Urothelium cell line (cell line): ENCODE results near the gene FAM50A.

ENCODE experiments used
- DNase-seq: peaks from one replicate; pipeline ENCODE4 v3.0.0; 2011; ENCODE audit warnings: low spot score, mixed read lengths
- FAIRE-seq: peaks from 2 replicates; lab custom pipeline; 2011; peaks lifted over from hg19 to GRCh38; lab: Jason Lieb, UNC

FAM50A gene

DNA sequence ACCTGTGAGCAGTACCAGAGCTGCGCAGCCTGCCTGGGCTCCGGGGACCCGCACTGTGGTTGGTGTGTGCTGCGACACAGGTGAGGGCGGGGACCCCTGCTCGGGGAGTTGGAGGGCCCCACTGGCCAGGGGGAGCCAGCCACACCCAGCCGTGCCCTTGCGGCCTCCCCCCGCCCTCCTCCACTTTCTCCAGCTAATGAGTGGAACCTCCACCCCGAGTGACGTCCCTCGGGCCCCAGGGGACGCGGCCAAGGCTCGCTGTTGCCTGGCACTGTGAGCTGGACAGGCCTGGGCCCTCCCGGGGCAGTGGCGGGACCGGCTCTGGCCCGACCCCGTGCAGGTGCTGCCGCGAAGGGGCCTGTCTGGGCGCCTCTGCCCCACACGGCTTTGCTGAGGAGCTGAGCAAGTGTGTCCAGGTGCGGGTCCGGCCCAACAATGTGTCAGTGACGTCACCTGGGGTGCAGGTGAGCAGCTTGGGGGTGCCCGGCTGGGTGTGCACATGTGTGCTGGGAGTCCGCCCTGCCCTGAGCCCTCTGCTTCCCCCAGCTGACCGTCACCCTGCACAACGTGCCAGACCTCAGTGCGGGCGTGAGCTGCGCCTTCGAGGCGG lies 19.8 kb downstream of the FAM50A start:
- DNase-seq (no peak), FAIRE-seq (no peak)

DNA sequence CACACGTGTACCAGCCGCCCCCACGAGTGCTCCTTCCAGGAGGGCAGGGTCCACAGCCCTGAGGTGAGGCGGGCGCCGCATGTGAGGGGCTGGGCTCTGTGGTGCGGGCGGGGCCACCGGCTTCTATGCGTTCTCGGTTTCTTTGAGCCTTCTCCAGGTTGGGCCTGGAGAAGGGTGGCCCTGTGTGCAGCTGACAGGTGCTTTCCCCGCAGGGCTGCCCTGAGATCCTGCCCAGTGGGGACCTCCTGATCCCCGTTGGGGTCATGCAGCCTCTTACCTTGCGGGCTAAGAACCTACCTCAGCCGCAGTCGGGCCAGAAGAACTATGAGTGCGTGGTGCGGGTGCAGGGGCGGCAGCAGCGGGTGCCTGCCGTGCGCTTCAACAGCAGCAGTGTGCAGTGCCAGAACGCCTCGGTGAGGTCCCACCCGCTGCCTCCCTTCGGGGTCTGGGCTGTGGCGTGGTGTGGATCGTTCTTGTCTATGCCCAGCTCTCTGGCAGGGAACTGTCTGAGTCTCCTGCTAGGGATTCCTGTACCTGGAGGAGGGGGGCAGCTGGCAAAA lies 20.9 kb downstream of the FAM50A start:
- DNase-seq (no peak), FAIRE-seq (no peak)

DNA sequence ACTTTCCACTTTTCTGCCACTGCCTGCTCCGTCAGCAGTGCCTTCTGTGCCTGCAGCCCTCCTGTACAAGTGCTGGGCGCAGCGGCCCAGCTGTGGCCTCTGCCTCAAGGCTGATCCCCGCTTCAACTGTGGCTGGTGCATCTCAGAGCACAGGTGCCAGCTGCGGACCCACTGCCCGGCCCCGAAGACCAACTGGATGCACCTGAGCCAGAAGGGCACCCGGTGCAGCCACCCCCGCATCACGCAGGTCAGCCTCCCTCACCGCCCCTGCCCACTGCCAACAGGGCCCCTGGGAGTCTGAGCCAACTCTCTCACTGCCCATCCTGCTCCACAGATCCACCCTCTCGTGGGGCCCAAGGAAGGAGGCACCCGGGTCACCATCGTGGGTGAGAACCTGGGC lies 21.7 kb downstream of the FAM50A start:
- DNase-seq (no peak), FAIRE-seq (no peak)

DNA sequence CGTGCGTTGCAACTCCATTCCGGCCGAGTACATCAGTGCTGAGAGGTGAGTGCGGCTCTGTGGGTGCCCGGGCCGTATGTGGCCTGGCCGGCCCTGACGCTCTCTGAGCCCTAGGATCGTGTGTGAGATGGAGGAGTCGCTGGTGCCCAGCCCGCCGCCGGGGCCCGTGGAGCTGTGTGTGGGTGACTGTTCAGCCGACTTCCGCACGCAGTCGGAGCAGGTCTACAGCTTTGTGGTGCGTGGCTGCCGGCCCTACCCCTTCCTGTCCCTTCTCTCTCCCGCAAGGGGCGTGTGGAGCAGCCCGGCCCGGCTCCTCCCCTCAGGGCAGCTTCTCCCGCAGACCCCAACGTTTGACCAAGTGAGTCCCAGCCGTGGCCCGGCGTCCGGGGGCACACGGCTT lies 22.1 kb downstream of the FAM50A start:
- FAIRE-seq (no peak), DNase-seq (no peak)

DNA sequence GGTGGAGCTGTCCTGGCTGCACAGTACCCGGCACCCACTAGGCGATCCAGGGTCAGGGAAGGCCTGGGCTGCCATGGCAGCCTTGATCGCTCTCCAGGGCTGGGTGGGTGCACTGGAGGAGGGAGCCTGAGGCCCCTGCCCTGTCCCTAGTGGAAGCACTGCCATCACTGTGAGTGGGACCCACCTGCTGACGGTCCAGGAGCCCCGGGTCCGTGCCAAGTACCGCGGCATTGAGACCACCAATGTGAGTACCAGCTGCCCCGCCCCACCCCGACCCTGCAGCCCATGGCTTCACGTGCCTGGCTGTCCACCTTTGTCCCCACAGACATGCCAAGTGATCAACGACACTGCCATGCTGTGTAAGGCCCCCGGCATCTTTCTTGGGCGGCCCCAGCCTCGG lies 23.0 kb downstream of the FAM50A start:
- DNase-seq = no peak
- FAIRE-seq = no peak

DNA sequence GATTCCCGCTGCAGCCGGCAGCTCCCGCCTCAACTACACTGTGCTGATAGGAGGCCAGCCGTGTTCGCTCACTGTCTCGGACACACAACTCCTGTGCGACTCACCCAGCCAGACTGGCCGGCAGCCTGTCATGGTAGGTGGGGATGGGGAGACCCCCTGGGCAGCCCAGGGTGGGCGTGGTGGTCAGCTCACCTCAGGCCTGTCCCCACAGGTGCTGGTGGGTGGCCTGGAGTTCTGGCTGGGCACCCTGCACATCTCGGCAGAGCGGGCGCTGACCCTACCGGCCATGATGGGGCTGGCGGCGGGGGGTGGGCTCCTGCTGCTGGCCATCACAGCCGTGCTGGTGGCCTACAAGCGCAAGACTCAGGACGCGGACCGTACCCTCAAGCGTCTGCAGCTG lies 23.6 kb downstream of the FAM50A start:
- DNase-seq (no peak), FAIRE-seq (no peak)

DNA sequence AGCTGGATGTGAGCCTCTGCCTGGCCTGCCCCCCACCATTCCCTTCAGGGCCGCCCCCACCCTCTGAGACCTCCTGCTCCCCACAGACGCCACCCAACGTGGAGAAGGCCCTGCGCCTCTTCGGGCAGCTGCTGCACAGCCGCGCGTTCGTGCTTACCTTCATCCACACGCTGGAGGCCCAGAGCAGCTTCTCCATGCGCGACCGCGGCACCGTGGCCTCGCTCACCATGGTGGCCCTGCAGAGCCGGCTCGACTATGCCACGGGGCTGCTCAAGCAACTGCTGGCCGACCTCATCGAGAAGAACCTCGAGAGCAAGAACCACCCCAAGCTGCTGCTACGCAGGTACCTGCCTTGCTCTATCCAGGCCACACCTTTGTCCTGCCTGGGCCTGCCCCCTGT lies 24.3 kb downstream of the FAM50A start:
- no peak for DNase-seq
- no peak for FAIRE-seq

DNA sequence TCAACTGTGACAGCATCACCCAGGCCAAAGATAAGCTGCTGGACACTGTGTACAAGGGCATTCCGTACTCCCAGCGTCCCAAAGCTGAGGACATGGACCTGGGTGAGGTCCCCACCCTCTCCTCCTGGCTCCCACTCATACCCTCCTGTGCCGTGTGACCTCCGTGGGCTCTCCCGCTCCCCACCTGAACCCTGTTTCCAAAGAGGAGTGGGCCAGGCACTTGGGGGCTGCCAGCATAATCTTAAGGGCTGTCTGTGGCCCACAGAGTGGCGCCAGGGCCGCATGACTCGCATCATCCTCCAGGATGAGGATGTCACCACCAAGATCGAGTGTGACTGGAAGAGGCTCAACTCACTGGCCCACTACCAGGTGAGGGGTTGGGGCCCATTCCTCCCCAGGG lies 25.2 kb downstream of the FAM50A start:
- DNase-seq (no peak), FAIRE-seq (no peak)

DNA sequence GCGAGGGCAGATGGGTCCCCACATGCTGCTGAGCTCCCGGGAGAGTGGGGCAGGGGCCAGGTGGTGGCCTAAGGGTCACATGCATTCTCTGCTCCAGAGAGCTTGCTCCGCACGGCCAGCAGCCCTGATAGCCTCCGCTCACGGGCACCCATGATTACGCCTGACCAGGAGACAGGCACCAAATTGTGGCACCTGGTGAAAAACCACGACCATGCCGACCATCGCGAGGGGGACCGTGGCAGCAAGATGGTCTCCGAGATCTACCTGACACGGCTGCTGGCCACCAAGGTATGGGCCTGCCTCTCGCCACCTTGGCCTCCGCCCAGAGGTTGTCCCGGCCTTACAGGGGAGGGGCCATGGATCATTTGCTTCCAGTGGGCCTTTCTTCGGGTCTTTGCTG lies 25.9 kb downstream of the FAM50A start:
- no peak for FAIRE-seq
- no peak for DNase-seq

DNA sequence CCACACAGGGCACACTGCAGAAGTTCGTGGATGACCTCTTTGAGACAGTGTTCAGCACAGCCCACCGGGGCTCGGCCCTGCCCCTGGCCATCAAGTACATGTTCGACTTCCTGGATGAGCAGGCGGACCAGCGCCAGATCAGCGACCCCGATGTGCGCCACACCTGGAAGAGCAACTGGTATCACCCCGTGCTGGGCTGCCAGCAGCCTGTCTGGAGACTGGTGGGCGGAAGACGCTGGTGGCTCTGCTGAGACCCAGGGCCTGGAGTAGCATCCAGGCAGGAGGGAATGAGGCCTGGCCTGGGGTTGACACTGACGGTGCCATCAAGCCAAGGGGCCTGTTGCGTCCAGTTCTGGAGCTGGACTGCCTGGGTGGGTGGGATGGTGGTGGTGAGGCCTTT lies 26.5 kb downstream of the FAM50A start:
- DNase-seq = no peak
- no peak for FAIRE-seq

DNA sequence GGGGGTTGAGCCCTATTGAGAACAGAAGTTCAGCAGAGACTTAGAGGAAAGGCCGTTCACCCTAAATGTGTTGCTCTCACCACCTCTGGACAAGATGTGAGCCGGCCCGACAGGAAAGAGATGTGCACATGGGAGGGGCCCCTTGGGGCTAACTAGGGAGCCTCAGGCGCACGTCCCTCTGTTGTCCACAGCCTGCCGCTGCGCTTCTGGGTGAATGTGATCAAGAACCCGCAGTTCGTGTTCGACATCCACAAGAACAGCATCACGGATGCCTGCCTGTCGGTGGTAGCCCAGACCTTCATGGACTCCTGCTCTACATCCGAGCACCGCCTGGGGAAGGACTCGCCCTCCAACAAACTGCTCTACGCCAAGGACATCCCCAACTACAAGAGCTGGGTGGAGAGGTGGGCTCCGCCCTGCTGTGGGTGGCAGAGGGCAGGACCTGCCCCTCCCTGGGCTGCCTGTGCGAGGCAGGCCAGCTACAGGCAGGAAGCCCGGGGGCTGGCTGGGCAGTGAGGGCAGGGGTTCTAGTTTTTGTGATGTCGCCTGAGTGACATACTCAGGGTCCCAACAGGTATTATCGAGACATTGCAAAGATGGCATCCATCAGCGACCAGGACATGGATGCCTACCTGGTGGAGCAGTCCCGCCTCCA lies 27.1 kb downstream of the FAM50A start:
- no peak for FAIRE-seq
- no peak for DNase-seq

DNA sequence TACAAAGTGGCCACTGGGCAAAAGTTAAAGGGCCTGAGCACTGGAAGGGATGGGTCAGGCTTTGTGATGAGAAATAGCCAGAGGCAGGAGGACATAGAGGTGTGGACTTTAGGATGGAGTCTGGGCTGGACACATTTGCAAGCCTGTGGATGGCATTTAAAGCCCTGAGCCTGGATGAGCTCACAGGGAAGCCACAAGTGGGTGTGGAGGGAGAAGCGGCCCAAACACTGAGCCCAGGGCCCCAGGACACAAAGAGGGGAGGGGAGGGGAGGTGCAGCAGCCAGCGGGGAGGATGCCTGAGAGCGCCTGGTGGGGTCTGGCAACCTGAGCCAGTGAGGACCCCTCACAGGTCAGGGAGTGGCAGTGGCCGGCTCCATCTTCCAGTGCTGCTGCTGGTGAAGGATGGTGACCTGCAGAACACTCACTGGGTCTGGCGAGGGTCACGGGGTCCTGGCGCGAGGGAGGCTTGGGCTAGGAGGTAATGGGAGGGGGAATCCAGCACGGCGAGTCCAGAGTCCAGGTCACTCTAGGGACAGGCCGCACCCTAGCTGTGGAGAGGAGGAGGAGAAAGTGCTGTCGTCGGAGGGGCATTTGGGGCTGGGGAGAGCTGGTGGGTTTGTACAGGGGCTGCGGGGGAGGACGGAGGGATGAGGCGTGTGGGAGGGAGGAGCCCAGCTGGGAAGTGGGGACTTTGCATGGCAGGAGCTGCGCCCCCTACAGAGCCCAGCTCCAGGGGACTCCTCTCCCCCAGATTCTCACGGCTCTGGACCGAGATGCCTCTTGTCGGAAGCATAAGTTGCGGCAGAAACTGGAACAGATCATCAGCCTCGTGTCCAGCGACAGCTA lies 28.1 kb downstream of the FAM50A start:
- FAIRE-seq = no peak

DNA sequence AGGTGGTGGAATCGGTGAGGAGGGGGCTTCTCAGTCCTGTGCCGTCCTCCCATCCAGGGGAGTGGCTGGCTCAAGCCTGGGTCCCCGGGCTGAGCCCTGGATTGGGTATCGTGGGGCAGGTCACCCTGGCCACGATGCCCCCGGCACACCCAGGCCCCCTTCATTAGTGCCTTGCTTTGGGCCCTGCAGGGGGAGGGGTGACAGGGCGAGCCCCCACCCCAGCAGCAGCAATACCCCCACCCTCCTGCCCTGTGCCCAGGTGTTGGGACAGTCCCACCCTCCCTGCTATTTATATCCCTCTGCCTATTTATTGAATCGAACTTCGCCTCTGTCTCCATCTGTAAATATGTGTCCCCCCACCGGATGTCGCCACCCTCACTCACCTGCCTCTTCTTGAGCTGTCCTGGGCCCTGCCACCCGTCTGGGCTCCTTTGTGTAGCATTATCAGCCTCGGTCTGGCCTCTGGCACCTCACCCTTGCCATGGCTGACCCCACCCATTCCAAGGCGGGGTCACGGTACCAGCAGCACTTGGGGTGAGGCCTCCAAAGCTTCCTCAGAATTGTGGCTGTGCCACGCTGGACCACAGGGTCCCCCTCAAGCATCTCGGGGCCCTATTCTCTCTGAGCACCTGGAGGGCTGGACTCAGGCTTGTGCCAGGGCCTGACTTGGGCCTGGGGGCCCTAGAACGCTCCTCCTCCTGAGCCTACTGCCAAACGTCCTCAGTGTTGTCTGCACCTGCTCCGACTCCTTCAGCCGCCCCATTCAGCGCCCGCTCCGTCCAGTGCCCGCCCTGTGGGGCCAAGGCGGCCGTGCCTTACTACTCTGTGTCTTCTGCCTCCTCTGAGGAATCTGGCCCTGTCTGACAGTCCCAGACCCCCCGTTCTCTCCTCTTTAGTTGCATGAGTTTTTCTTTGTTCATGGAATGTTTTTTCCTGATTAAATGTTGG lies 29.0 kb downstream of the FAM50A start:
- FAIRE-seq = no peak
- no peak for DNase-seq

More for the DNA sequence above, 28.1 kb downstream of the FAM50A start:
- no peak for DNase-seq

DNA sequence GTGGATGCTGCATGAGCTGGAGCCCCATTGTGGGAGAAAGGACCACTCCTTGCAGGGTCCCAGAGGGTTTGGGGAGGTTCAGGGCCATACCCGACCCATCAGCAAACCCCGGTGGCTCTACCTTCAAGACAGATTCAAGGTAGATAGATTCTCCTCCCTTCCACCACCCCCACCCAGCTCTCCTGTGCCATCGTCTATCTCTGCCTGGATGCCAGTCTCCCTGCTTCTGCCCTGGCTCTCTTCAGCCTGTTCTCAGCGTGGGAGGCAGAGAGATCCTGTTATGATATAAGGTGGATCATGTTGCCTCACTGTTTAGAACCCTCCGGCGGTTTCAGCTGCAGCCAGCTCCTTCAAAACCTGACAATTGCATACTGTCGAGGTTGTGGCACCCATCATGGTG lies 29.7 kb downstream of the FAM50A start:
- no peak for DNase-seq
- no peak for FAIRE-seq

DNA sequence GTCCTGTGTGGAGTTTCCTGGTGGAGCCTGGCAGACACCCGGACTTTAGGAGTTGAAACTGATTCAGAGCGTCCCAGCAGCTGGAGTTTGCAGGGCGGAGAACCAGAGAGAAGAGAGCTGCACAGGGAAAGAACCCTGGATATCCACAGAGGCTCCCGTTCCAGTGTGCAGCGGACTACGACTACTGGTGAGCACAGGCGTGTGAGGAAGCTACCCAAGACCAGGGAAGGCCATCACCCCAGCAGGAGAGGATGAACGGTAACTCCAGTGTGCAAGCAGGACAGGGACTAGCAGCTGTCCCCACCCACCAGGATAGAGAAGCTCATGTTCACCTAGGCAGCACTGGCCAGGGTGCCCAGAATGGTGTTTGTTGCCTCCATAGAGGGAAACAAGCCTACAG lies 32.9 kb downstream of the FAM50A start:
- no peak for DNase-seq
- FAIRE-seq = no peak

DNA sequence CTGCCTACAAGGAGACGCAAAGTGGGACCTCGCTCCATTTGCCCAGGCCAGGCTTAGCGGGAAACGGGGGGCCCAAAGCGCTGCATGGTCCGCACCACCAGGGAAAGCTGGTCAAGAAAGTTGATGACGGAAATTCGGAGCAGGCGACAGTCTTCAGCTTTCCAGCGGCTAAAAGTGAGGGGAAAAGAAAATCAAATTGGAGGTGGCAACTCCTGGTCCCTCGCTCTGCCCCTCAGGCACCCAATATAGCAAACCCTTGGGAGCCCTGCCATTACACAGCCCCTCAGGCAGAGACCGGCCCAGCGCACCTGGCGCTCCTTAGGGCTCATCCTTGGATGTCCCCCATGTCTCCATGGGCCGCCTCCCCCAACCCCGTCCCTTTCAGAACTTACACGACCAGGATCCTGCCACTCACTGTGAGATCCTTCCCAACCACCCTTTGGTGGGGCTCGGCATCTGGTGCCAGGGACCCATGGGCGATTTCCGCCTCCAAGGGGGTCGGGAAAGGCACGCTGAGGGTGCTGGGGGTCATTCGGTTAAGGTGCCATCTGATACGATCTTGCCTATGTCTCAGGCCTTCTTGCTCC lies 34.0 kb downstream of the FAM50A start:
- no peak for FAIRE-seq
- DNase-seq = no peak

DNA sequence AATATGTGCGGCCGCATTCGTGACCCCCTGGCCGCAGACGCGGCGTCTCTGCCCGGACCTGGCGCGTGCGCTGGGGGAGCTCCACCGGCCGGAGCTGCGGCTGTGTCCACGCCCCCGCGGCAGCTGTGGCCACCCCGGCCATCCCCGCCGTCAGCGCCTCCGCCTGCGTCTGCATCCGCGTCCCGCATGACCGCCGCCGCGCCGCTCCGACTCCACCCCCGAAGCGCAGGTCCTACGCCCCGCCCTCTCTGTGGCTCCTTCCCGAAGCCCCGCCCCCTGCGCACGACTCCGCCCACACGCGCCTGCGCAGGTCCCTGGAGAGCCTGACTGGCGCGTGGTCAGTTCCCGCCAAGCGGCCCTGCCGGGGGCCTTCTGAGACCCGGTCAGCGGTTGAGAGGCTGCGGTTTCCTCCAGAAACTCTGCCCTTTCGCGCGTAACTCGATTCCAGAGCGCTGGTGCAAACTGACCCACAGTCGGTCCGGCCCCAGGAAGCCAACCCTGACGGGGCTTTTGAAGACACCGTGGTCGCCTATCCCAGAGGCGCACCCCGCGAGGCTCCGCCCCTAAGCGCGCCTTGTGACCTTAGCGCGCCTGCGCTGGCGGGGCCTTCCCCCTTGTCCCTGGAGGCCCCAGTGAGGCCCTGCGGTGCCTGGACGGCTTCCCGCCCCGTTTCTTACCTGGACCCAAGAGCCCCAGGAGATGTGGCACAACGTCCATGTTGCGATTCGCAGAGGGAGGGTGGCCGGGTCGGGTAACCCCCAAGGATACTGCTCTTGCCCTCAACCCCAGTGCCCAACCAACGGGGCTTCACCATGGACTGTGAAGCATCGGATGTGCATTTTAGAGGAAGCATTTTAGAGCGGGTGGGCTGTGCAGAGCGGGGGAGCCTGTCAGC lies 35.0 kb downstream of the FAM50A start, which contains the start of gene LAGE3:
TSS of gene LAGE3 (minus strand) at position 554 of the 895 bp plus-strand sequence. CDS start at position 188, 366 bp downstream.
- FAIRE-seq (no peak), DNase-seq (peak; percentile 94)

DNA sequence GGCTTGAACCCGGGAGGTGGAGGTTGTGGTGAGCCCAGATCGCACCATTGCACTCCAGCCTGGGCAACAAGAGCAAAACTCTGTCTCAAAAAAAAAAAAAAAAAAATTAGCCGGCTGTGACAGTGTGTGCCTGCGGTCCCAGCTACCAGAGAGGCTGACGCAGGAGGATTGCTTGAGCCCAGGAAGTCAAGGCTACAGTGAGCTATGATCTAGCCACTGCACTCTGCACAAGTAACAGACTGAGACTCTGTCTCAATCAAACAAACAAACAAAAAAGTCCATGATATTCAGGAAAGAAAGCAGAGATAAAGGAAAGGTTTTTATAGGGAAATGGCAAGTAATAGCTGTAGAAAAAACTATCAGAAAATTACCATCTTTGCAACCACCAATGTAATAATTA lies 37.3 kb downstream of the FAM50A start:
- FAIRE-seq = no peak
- no peak for DNase-seq
